ENCODE data around the gene DNTTIP2. TPM values are rescaled to one million over a fixed set of nuclear protein-coding genes. Genes with fewer than 3 reads are reported as not detected.
"Not testable (repeated sequence)": the region's sequence is repeated elsewhere in the genome, so short reads cannot be mapped to it uniquely, and the experiment has no call there.

The DNTTIP2 gene
- polyA plus RNA-seq, 1 experiment = 31.6 TPM

- DNase-seq (ENCODE audit: low read depth, low spot score) = no peak
- no peak overlapping the region for H3K4me3 ChIP-seq (ENCODE audit: low read depth, low read length)
- no peaks in the 10 kb centered on the region for H3K9me3 ChIP-seq (ENCODE audit: control insufficient read depth, insufficient read depth, low read length)
- ChIA-PET CTCF (interaction anchor here (0.9 kb wide), 1 partner anchor 148 kb away, joined by 3 read pairs; no protein-coding TSS in a partner anchor), POLR2A (no interaction called here)
- no peak overlapping the region for H3K27ac ChIP-seq (ENCODE audit: low read depth, low read length)
- no peaks in the 10 kb centered on the region for H3K27me3 ChIP-seq (ENCODE audit: control insufficient read depth, insufficient read depth, low read length)
- TF ChIP-seq CTCF (IDR thresholded peaks at IDR 0.05; ENCODE audit: low read depth, low read length) = no peak
Measured at GRCh38 chr1:93877529-93877928, 1.5 kb downstream of the DNTTIP2 start.

- POLR2A ChIA-PET = no interaction called here
- CTCF ChIA-PET = interaction anchor here (0.5 kb wide), 1 partner anchor 284 kb away, joined by 3 read pairs; no protein-coding TSS in a partner anchor
Measured at GRCh38 chr1:93876244-93876643, 2.8 kb downstream of the DNTTIP2 start.

DNA sequence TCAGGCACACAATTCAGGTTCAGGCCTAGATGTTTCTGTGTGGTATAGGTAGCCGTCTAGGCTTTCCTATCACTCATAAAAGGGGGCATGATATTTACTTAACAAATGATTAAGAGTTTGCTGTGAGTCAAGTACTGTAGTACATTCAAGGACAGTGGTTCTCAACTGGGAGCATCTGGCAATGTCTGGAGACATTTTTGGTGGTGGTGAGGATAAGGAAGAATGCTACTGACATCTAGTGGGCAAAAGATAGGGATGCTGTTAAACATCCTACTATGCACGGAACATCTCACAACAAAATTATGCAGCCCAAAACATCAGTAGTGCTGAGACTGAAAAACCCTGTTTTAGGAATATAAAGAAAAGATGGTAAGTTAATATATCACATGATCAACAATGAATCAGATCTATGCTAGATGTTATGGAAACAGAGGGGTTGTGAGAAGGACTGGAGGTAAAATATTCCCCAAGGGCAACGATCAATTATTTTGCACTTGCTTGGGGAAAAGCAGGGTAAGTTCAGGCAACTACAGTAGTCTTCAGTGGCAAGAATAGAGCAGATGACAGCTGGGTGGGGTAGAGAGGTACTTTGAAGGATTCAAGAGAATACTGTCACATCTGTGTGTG, 4.9 kb downstream of the DNTTIP2 start:
- no peak overlapping the region for H3K27ac ChIP-seq (ENCODE audit: low read depth, low read length)
- TF ChIP-seq CTCF (IDR thresholded peaks at IDR 0.05; ENCODE audit: low read depth, low read length) = peak; percentile 58
- ChIA-PET CTCF (no interaction called here), POLR2A (interaction anchor here (1.1 kb wide), 1 partner anchor 12 kb away, joined by 5 read pairs; no protein-coding TSS in a partner anchor)
- DNase-seq (ENCODE audit: low read depth, low spot score) = no peak
- no peaks in the 10 kb centered on the region for H3K9me3 ChIP-seq (ENCODE audit: control insufficient read depth, insufficient read depth, low read length)
- no peak overlapping the region for H3K4me3 ChIP-seq (ENCODE audit: low read depth, low read length)
- no peaks in the 10 kb centered on the region for H3K27me3 ChIP-seq (ENCODE audit: control insufficient read depth, insufficient read depth, low read length)

More at GRCh38 chr1:93876244-93876643, 2.8 kb downstream of the DNTTIP2 start:
- H3K27ac ChIP-seq (ENCODE audit: low read depth, low read length) = no peak overlapping the region
- H3K9me3 ChIP-seq (ENCODE audit: control insufficient read depth, insufficient read depth, low read length) = no peaks in the 10 kb centered on the region
- H3K27me3 ChIP-seq (ENCODE audit: control insufficient read depth, insufficient read depth, low read length) = no peaks in the 10 kb centered on the region
- DNase-seq (ENCODE audit: low read depth, low spot score) = no peak
- no peak overlapping the region for H3K4me3 ChIP-seq (ENCODE audit: low read depth, low read length)
- no peak for TF ChIP-seq CTCF (IDR thresholded peaks at IDR 0.05; ENCODE audit: low read depth, low read length)

GRCh38 chr1:93871366-93871765, 7.6 kb downstream of the DNTTIP2 start:
- H3K27me3 ChIP-seq (ENCODE audit: control insufficient read depth, insufficient read depth, low read length) = no peaks in the 10 kb centered on the region
- no peak for TF ChIP-seq CTCF (IDR thresholded peaks at IDR 0.05; ENCODE audit: low read depth, low read length)
- ChIA-PET CTCF (interaction anchor here (1.2 kb wide), 1 partner anchor 242 kb away, joined by 3 read pairs; no protein-coding TSS in a partner anchor), POLR2A (no interaction called here)
- no peak overlapping the region for H3K27ac ChIP-seq (ENCODE audit: low read depth, low read length)
- H3K9me3 ChIP-seq (ENCODE audit: control insufficient read depth, insufficient read depth, low read length) = no peaks in the 10 kb centered on the region
- H3K4me3 ChIP-seq (ENCODE audit: low read depth, low read length) = no peak overlapping the region
- no peak for DNase-seq (ENCODE audit: low read depth, low spot score)

DNA sequence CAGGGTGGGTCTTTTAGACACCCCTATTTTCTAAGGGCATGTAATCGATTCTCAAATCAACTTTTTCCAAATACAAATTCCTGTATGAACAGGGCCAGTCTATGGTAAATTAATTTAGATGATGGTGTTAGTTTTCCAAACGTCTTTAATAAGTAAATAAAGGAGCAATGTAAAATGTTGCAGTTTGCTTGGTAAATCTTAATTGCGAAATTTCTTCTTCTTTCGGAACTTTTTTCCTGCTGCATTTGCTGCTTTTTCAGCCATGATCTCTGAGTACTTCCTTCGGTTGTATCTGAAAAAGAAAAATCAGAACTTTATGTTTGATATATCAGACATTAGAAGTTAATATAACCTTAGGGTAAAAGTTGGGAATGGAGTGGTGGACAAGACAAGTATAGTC, 9.4 kb downstream of the DNTTIP2 start:
- DNase-seq (ENCODE audit: low read depth, low spot score) = no peak
- ChIA-PET CTCF (interaction anchor here (1.1 kb wide), 1 partner anchor 240 kb away, joined by 6 read pairs; no protein-coding TSS in a partner anchor), POLR2A (no interaction called here)
- Histone ChIP-seq H3K27ac (ENCODE audit: low read depth, low read length) (no peak overlapping the region), H3K4me3 (ENCODE audit: low read depth, low read length) (no peak overlapping the region), H3K27me3 (ENCODE audit: control insufficient read depth, insufficient read depth, low read length) (no peaks in the 10 kb centered on the region), H3K9me3 (ENCODE audit: control insufficient read depth, insufficient read depth, low read length) (no peaks in the 10 kb centered on the region)
- no peak for TF ChIP-seq CTCF (IDR thresholded peaks at IDR 0.05; ENCODE audit: low read depth, low read length)

GRCh38 chr1:93868492-93868891, 10.5 kb downstream of the DNTTIP2 start:
- H3K9me3 ChIP-seq (ENCODE audit: control insufficient read depth, insufficient read depth, low read length); H3K27ac ChIP-seq (ENCODE audit: low read depth, low read length); DNase-seq (ENCODE audit: low read depth, low spot score); H3K27me3 ChIP-seq (ENCODE audit: control insufficient read depth, insufficient read depth, low read length); H3K4me3 ChIP-seq (ENCODE audit: low read depth, low read length); POLR2A ChIA-PET: not testable (repeated sequence)
- CTCF ChIA-PET = interaction anchor here (0.6 to 1.1 kb wide), 2 partner anchors 239 to 495 kb away, joined by 4 to 6 read pairs; no protein-coding TSS in a partner anchor
